ENCODE results near the gene PPA2.

PPA2 gene

DNA sequence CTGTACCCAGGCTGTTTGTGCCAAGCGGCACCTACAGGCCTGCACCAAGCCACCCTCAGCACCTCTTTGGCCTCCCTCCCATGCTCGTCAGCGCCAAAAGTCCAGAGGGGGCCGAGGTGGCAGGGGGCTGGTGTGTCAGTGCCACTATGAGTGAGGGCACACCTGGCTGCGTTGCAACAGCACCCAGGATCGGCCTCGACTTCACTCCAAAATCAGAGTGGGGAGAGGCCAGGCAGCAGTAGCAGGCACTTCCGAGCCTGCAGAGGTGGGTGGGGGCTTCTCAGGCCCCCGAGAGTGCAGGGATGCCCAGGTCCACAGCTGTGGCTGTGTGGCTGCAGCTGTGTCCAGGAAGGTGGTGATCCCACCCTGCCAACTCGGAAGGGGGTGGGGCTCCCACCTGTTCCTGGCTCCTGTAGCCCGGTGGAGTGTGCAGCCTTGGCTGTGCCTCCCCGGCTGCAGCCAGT lies 58.5 kb downstream of the PPA2 start:
- TF ChIP-seq, protein P1, sequence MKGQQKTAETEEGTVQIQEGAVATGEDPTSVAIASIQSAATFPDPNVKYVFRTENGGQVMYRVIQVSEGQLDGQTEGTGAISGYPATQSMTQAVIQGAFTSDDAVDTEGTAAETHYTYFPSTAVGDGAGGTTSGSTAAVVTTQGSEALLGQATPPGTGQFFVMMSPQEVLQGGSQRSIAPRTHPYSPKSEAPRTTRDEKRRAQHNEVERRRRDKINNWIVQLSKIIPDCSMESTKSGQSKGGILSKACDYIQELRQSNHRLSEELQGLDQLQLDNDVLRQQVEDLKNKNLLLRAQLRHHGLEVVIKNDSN (IDR thresholded peaks at IDR 0.05): no peak
- TF ChIP-seq CREB1 (IDR thresholded peaks at IDR 0.05; ENCODE audit: low read depth) (no peak), TAF1 (IDR thresholded peaks at IDR 0.05; ENCODE audit: low read depth) (no peak), FOXM1 (IDR thresholded peaks at IDR 0.05; ENCODE audit: borderline replicate concordance, low read depth) (no peak), CEBPB (IDR thresholded peaks at IDR 0.05) (no peak), TCF12 (IDR thresholded peaks at IDR 0.05; ENCODE audit: low read depth) (no peak), RAD21 (IDR thresholded peaks at IDR 0.05; ENCODE audit: low read depth) (no peak), YY1 (IDR thresholded peaks at IDR 0.05; ENCODE audit: low read depth) (no peak)

- no peak for TF ChIP-seq TCF12 (IDR thresholded peaks at IDR 0.05; ENCODE audit: low read depth)
- no peak for TF ChIP-seq ZBTB7A (IDR thresholded peaks at IDR 0.05; ENCODE audit: low read depth)
- no peak for TF ChIP-seq CREB1 (IDR thresholded peaks at IDR 0.05; ENCODE audit: low read depth)
- TF ChIP-seq TEAD4 (IDR thresholded peaks at IDR 0.05): no peak
- TF ChIP-seq, protein P2, sequence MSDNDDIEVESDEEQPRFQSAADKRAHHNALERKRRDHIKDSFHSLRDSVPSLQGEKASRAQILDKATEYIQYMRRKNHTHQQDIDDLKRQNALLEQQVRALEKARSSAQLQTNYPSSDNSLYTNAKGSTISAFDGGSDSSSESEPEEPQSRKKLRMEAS (IDR thresholded peaks at IDR 0.05): no peak
- TF ChIP-seq TAF1 (IDR thresholded peaks at IDR 0.05; ENCODE audit: low read depth): no peak
- TF ChIP-seq EGR1 (IDR thresholded peaks at IDR 0.05): no peak
- TF ChIP-seq, protein P1 (IDR thresholded peaks at IDR 0.05): no peak
- no peak for TF ChIP-seq YY1 (IDR thresholded peaks at IDR 0.05; ENCODE audit: low read depth)
- TF ChIP-seq, protein P3, sequence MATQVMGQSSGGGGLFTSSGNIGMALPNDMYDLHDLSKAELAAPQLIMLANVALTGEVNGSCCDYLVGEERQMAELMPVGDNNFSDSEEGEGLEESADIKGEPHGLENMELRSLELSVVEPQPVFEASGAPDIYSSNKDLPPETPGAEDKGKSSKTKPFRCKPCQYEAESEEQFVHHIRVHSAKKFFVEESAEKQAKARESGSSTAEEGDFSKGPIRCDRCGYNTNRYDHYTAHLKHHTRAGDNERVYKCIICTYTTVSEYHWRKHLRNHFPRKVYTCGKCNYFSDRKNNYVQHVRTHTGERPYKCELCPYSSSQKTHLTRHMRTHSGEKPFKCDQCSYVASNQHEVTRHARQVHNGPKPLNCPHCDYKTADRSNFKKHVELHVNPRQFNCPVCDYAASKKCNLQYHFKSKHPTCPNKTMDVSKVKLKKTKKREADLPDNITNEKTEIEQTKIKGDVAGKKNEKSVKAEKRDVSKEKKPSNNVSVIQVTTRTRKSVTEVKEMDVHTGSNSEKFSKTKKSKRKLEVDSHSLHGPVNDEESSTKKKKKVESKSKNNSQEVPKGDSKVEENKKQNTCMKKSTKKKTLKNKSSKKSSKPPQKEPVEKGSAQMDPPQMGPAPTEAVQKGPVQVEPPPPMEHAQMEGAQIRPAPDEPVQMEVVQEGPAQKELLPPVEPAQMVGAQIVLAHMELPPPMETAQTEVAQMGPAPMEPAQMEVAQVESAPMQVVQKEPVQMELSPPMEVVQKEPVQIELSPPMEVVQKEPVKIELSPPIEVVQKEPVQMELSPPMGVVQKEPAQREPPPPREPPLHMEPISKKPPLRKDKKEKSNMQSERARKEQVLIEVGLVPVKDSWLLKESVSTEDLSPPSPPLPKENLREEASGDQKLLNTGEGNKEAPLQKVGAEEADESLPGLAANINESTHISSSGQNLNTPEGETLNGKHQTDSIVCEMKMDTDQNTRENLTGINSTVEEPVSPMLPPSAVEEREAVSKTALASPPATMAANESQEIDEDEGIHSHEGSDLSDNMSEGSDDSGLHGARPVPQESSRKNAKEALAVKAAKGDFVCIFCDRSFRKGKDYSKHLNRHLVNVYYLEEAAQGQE (IDR thresholded peaks at IDR 0.05; ENCODE audit: low read depth): no peak
- no peak for TF ChIP-seq RAD21 (IDR thresholded peaks at IDR 0.05; ENCODE audit: low read depth)
- no peak for TF ChIP-seq NFIC (IDR thresholded peaks at IDR 0.05)
- TF ChIP-seq FOXM1 (IDR thresholded peaks at IDR 0.05; ENCODE audit: borderline replicate concordance, low read depth): no peak
- no peak for TF ChIP-seq CEBPB (IDR thresholded peaks at IDR 0.05)
- TF ChIP-seq EP300 (IDR thresholded peaks at IDR 0.05; ENCODE audit: borderline replicate concordance): no peak
These were observed 59.5 kb downstream of the PPA2 start for GRCh38 chr4:105414316-105414715.

- TF ChIP-seq NFIC (IDR thresholded peaks at IDR 0.05): no peak
- no peak for TF ChIP-seq YY1 (IDR thresholded peaks at IDR 0.05; ENCODE audit: low read depth)
- TF ChIP-seq TEAD4 (IDR thresholded peaks at IDR 0.05): no peak
These were observed 72.8 kb downstream of the PPA2 start for GRCh38 chr4:105400901-105401677.

GRCh38 chr4:105399532-105400161 lies 74.2 kb downstream of the PPA2 start:
- TF ChIP-seq TCF12 (IDR thresholded peaks at IDR 0.05; ENCODE audit: low read depth) (no peak), EGR1 (IDR thresholded peaks at IDR 0.05) (no peak), FOXM1 (IDR thresholded peaks at IDR 0.05; ENCODE audit: borderline replicate concordance, low read depth) (no peak), CEBPB (IDR thresholded peaks at IDR 0.05) (no peak), NFIC (IDR thresholded peaks at IDR 0.05) (no peak), YY1 (IDR thresholded peaks at IDR 0.05; ENCODE audit: low read depth) (no peak), TAF1 (IDR thresholded peaks at IDR 0.05; ENCODE audit: low read depth) (no peak), EP300 (IDR thresholded peaks at IDR 0.05; ENCODE audit: borderline replicate concordance) (no peak), CREB1 (IDR thresholded peaks at IDR 0.05; ENCODE audit: low read depth) (no peak)
- TF ChIP-seq, protein P2 (IDR thresholded peaks at IDR 0.05): no peak

DNA sequence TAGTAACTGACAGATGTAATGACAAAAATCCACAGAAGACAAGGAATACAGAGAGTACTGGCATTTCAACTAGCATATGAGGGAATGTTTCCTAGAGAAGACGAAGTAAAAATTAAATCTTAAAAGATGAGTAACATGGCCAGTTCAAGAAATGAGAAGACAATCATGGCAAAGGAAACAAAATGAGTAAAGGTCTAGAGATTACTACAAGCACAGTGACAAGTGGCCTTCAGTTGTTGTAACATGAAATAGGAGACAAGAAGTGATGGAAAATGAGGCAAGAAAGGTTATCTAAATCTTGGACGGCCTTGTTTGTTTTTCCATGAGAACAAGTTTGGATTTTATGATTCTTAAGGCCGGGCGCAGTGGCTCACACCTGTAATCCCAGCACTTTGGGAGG lies 81.0 kb downstream of the PPA2 start:
- TF ChIP-seq RAD21 (IDR thresholded peaks at IDR 0.05; ENCODE audit: low read depth): no peak
- no peak for TF ChIP-seq CREB1 (IDR thresholded peaks at IDR 0.05; ENCODE audit: low read depth)
- no peak for TF ChIP-seq FOXM1 (IDR thresholded peaks at IDR 0.05; ENCODE audit: borderline replicate concordance, low read depth)
- TF ChIP-seq EP300 (IDR thresholded peaks at IDR 0.05; ENCODE audit: borderline replicate concordance): no peak
- no peak for TF ChIP-seq CEBPB (IDR thresholded peaks at IDR 0.05)
- TF ChIP-seq, protein P1 (IDR thresholded peaks at IDR 0.05): no peak
- TF ChIP-seq, protein P3 (IDR thresholded peaks at IDR 0.05; ENCODE audit: low read depth): no peak
- TF ChIP-seq EGR1 (IDR thresholded peaks at IDR 0.05): no peak
- no peak for TF ChIP-seq NFIC (IDR thresholded peaks at IDR 0.05)
- TF ChIP-seq TEAD4 (IDR thresholded peaks at IDR 0.05): no peak
- no peak for TF ChIP-seq ZBTB7A (IDR thresholded peaks at IDR 0.05; ENCODE audit: low read depth)
- no peak for TF ChIP-seq TCF12 (IDR thresholded peaks at IDR 0.05; ENCODE audit: low read depth)

Data from Ishikawa (cell line).